Neural cell (in vitro differentiated cells): ENCODE measurements around the gene DBF4B. TPM values are rescaled to one million over a fixed set of nuclear protein-coding genes. Genes with fewer than 3 reads are reported as not detected.

ENCODE experiments used
- H2AFZ ChIP-seq: fragments of 200-600, 300-800 bp; sonication (generic), shearing (Covaris generic); 2 replicates; pipeline ENCODE4 v1.6.0; 2014; ENCODE audit warnings: low read depth, mild to moderate bottlenecking, antibody characterized with exemption, low read length, moderate library complexity
- H3F3A ChIP-seq: fragments of 200-600 bp; shearing (Covaris generic); 2 replicates; pipeline ENCODE4 v1.6.1; 2016; ENCODE audit warnings: mild to moderate bottlenecking, moderate library complexity, mixed read lengths, antibody characterized with exemption, low read length; ENCODE audit not compliant: insufficient read depth, poor library complexity, severe bottlenecking
- H3K27ac ChIP-seq: fragments of 200-600, 300-800 bp; sonication (generic), shearing (Covaris generic); 2 replicates; pipeline ENCODE4 v1.5.1; 2014; ENCODE audit warnings: mild to moderate bottlenecking, low read length, moderate library complexity
- H3K27me3 ChIP-seq: fragments of 300-800, 200-600 bp; sonication (generic), shearing (Covaris generic); 2 replicates; pipeline ENCODE4 v1.6.0; 2014; ENCODE audit warnings: mild to moderate bottlenecking, low read depth, low read length, moderate library complexity; ENCODE audit not compliant: insufficient read depth
- H3K36me3 ChIP-seq: fragments of 300-800, 200-600 bp; sonication (generic), shearing (Covaris generic); 2 replicates; pipeline ENCODE4 v1.5.1; 2014; ENCODE audit warnings: mild to moderate bottlenecking, antibody characterized with exemption, low read length, moderate library complexity; ENCODE audit not compliant: insufficient read depth
- H3K4me2 ChIP-seq: fragments of 300-800, 200-600 bp; sonication (generic), shearing (Covaris generic); 2 replicates; pipeline ENCODE4 v1.6.0; 2014; ENCODE audit warnings: mild to moderate bottlenecking, low read length
- H3K4me3 ChIP-seq: fragments of 300-800, 200-600 bp; sonication (generic), shearing (Covaris generic); 2 replicates; pipeline ENCODE4 v1.5.1; 2014; ENCODE audit warnings: mild to moderate bottlenecking, low read length, moderate library complexity
- H3K79me2 ChIP-seq: fragments of 200-600 bp; shearing (Covaris generic); replicated peaks from 2 replicates; pipeline ENCODE4 v1.6.0; 2014; ENCODE audit warnings: mild to moderate bottlenecking, low read length, moderate library complexity; ENCODE audit not compliant: insufficient read depth
- H3K9ac ChIP-seq: fragments of 300-800, 200-600 bp; sonication (generic), shearing (Covaris generic); 2 replicates; pipeline ENCODE4 v1.6.1; 2016; ENCODE audit warnings: mild to moderate bottlenecking, low read length, mixed read lengths
- H3K9me2 ChIP-seq: fragments of 200-600 bp; shearing (Covaris generic); 2 replicates; pipeline ENCODE4 v1.6.1; 2016; ENCODE audit warnings: mild to moderate bottlenecking, low read length, mixed read lengths; ENCODE audit not compliant: insufficient read depth
- H3K9me3 ChIP-seq: fragments of 200-600, 300-800 bp; sonication (generic), shearing (Covaris generic); 2 replicates; pipeline ENCODE4 v1.6.1; 2016; ENCODE audit warnings: mild to moderate bottlenecking, mixed run types, low read length, moderate library complexity, mixed read lengths
- H4K20me1 ChIP-seq: fragments of 200-600 bp; shearing (Covaris generic); 2 replicates; pipeline ENCODE4 v1.6.1; 2016; ENCODE audit warnings: mild to moderate bottlenecking, mixed run types; ENCODE audit not compliant: insufficient read depth
- CTCF ChIP-seq: fragments of 450-650 bp; IDR thresholded peaks from 2 replicates; pipeline ENCODE4 v1.5.1; 2014; ENCODE audit warnings: antibody characterized with exemption, mild to moderate bottlenecking, moderate library complexity; ENCODE audit not compliant: poor library complexity, severe bottlenecking
- EP300 ChIP-seq: fragments of 450-650 bp; conservative IDR thresholded peaks from 2 replicates; pipeline ENCODE4 v1.6.1; 2014; ENCODE audit warnings: antibody characterized with exemption, mild to moderate bottlenecking, moderate library complexity; ENCODE audit not compliant: poor library complexity, severe bottlenecking
- EZH2 ChIP-seq: fragments of 200-600, 300-800 bp; shearing (Covaris generic), sonication (generic); IDR thresholded peaks from 2 replicates; pipeline ENCODE4 v1.6.1; 2014; ENCODE audit warnings: antibody characterized with exemption, low read length, borderline replicate concordance, mild to moderate bottlenecking; ENCODE audit not compliant: insufficient read depth, poor library complexity, severe bottlenecking
- MXI1 ChIP-seq: fragments of 450-650 bp; conservative IDR thresholded peaks from 2 replicates; pipeline ENCODE4 v1.6.1; 2014; ENCODE audit warnings: antibody characterized with exemption, mild to moderate bottlenecking; ENCODE audit not compliant: poor library complexity, severe bottlenecking
- POLR2AphosphoS5 ChIP-seq: IDR thresholded peaks from 2 replicates; pipeline ENCODE4 v1.6.1; 2012
- RAD21 ChIP-seq: fragments of 450-650 bp; conservative IDR thresholded peaks from 2 replicates; pipeline ENCODE4 v1.6.1; 2014; ENCODE audit warnings: antibody characterized with exemption, mild to moderate bottlenecking, moderate library complexity
- REST ChIP-seq: IDR thresholded peaks from 2 replicates; pipeline ENCODE4 v1.6.1; 2012; ENCODE audit warnings: borderline replicate concordance
- SMC3 ChIP-seq: fragments of 450-650 bp; conservative IDR thresholded peaks from 2 replicates; pipeline ENCODE4 v1.6.1; 2014; ENCODE audit warnings: antibody characterized with exemption, mild to moderate bottlenecking, moderate library complexity; ENCODE audit not compliant: poor library complexity
- TAF1 ChIP-seq: IDR thresholded peaks from 2 replicates; pipeline ENCODE4 v1.6.1; 2012; ENCODE audit warnings: low read depth
- polyA plus RNA-seq: library from polyadenylated mRNA; depleted of rRNA; stranded (reverse); fragments of >200 nt; gene quantifications from 2 replicates; pipeline ENCODE4 v1.2.3, GENCODE V29; 2014

Gene DBF4B
- polyA plus RNA-seq, 1 donor from 2014 or later: 10.7 TPM

GRCh38 chr17:44738214-44738906 is 29.9 kb downstream of the DBF4B start:
- Histone ChIP-seq H3K9me3 (no peaks in the 10 kb centered on the region), H3K9ac (no peak overlapping the region), H3K9me2 (no peaks in the 10 kb centered on the region), H3K36me3 (no peaks in the 10 kb centered on the region), H2AFZ (no peak overlapping the region), H3F3A (no peaks in the 10 kb centered on the region), H4K20me1 (no peaks in the 10 kb centered on the region), H3K4me2 (no peak overlapping the region), H3K4me3 (no peak overlapping the region), H3K79me2 (no peaks in the 10 kb centered on the region), H3K27me3 (no peaks in the 10 kb centered on the region), H3K27ac (no peak overlapping the region)
- no peak for TF ChIP-seq POLR2AphosphoS5
- TF ChIP-seq REST: no peak
- TF ChIP-seq EP300: no peak
- no peak for TF ChIP-seq EZH2
- no peak for TF ChIP-seq CTCF
- TF ChIP-seq SMC3: no peak
- TF ChIP-seq TAF1: no peak
- TF ChIP-seq RAD21: no peak
- no peak for TF ChIP-seq MXI1

- Histone ChIP-seq H3K27ac (no peak overlapping the region), H3K79me2 (no peaks in the 10 kb centered on the region), H3K4me2 (no peak overlapping the region), H3K9ac (no peak overlapping the region), H3K36me3 (no peaks in the 10 kb centered on the region), H3K9me2 (no peaks in the 10 kb centered on the region), H3K4me3 (no peak overlapping the region), H4K20me1 (no peaks in the 10 kb centered on the region), H2AFZ (no peak overlapping the region), H3K27me3 (no peaks in the 10 kb centered on the region), H3F3A (no peaks in the 10 kb centered on the region), H3K9me3 (no peaks in the 10 kb centered on the region)
- no peak for TF ChIP-seq MXI1
- no peak for TF ChIP-seq TAF1
- TF ChIP-seq EZH2: no peak
- TF ChIP-seq SMC3: no peak
- no peak for TF ChIP-seq RAD21
- no peak for TF ChIP-seq CTCF
- TF ChIP-seq EP300: no peak
- no peak for TF ChIP-seq REST
- TF ChIP-seq POLR2AphosphoS5: no peak
Measured at GRCh38 chr17:44741316-44741715, 32.9 kb downstream of the DBF4B start.
